RWPE1 (cell line): Measurements from ENCODE around the gene RIIAD1.

Source experiments
- CTCF ChIA-PET: fragments of 350-600 bp; sonication (Branson Sonifier 250); formaldehyde crosslinking; extraction: SDS; loops from one replicate; lab custom pipeline; 2021; lab: Yijun Ruan, JAX
- POLR2A ChIA-PET: fragments of 400-600 bp; formaldehyde crosslinking; extraction: SDS; loops from one replicate; lab custom pipeline; 2020; ENCODE audit warnings: antibody characterized with exemption; ENCODE audit not compliant: low non-redundant PET; lab: Yijun Ruan, JAX
- DNase-seq: peaks from one replicate; pipeline ENCODE4 v3.0.0; 2012; ENCODE audit warnings: low spot score
- H3K27ac ChIP-seq: fragments of 450-650 bp; 2 replicates; pipeline ENCODE4 v1.5.1; 2017
- TF ChIP-seq, protein P1 (sequence below): fragments of 450-650 bp; conservative IDR thresholded peaks from 2 replicates; pipeline ENCODE4 v1.5.1; 2017; ENCODE audit warnings: low read depth, mild to moderate bottlenecking

The RIIAD1 gene

DNA sequence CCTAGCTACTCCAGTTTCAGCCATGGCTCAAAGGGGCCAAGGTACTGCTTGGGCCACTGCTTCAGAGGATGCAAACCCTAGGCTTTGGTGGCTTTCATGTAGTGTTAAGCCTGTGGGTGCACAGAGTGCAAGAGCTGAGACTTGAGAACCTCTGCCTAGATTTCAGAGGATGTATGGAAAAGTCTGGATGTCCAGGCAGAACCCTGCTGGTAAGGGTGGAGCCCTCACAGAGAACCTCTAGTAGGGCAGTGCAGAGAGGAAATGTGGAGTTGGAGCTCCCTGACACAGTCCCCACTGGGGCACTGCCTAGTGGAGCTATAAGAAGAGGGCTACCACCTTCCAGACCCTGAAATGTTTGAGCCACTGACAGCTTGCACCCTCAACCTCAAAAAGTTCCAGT, 16.2 kb downstream of the RIIAD1 start:
- ChIA-PET POLR2A (no interaction called here), CTCF (interaction anchor here (0.6 kb wide), 1 partner anchor 1927 kb away, joined by 3 read pairs; no protein-coding TSS in a partner anchor)
- no peak overlapping the region for H3K27ac ChIP-seq
- no peak for DNase-seq
- TF ChIP-seq, protein P1, sequence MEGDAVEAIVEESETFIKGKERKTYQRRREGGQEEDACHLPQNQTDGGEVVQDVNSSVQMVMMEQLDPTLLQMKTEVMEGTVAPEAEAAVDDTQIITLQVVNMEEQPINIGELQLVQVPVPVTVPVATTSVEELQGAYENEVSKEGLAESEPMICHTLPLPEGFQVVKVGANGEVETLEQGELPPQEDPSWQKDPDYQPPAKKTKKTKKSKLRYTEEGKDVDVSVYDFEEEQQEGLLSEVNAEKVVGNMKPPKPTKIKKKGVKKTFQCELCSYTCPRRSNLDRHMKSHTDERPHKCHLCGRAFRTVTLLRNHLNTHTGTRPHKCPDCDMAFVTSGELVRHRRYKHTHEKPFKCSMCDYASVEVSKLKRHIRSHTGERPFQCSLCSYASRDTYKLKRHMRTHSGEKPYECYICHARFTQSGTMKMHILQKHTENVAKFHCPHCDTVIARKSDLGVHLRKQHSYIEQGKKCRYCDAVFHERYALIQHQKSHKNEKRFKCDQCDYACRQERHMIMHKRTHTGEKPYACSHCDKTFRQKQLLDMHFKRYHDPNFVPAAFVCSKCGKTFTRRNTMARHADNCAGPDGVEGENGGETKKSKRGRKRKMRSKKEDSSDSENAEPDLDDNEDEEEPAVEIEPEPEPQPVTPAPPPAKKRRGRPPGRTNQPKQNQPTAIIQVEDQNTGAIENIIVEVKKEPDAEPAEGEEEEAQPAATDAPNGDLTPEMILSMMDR = no peak

DNA sequence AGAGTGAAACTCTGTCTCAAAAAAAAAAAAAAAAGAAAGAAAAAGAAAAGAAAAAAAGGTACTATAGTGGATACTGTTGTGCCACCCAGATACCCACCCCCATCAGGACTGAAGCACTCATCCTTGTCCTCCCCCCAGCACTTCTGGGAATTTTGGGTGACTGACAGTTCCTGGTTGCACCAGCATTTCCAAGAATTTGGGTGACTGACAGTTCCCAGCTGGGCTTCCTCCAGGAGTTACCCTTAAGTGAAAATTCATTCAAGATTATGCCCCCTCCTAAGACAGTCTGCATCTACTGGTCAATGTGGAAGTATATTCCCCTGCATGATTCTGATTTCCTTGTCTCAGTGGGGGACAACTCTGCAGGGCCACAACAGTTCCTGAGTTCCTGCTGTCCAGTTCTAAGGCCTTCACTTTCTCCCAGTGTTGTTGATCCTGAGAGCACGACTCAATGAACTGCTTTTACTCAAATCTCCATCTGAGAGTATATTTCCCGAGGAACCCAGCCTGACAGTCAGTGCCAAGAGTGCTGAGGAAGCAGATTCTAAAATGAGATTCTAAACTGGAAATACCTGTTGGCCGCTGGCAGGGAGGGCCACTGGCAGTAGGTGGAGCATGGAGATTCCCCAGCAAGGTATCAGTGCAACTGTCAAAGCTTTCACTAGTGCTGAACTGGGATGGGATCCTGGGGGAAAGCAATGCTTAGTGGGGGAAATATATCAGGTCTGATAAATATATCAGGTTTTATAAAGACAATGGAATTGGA, 18.5 kb downstream of the RIIAD1 start:
- TF ChIP-seq, protein P1 = no peak
- CTCF ChIA-PET = interaction anchor here (0.6 kb wide), 1 partner anchor 17 kb away, joined by 3 read pairs; no protein-coding TSS in a partner anchor
- POLR2A ChIA-PET = no interaction called here
- DNase-seq = peak; percentile 75
- H3K27ac ChIP-seq = no peak overlapping the region

DNA sequence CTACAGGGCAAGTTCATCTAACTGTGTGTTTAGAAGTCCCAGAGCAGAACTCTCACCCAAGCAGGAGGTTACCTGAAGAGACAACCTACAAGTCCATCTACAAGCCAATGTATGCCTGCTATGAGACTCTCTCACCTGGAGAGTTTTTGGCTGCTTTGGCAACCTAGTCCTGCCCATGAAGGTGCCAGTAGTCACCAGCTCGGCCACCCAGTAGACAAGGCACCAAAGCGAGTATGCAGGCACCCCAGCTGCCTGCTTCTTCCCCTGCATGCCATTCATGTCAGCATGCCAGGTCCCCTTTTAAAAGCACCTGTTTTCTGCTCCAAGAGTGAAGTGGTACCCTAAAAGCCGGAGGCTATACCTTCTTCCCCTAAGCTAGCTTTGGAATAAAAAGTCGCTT, 20.2 kb downstream of the RIIAD1 start:
- no peak for DNase-seq
- TF ChIP-seq, protein P1 = no peak
- ChIA-PET POLR2A (no interaction called here), CTCF (no interaction called here)
- no peak overlapping the region for H3K27ac ChIP-seq

DNA sequence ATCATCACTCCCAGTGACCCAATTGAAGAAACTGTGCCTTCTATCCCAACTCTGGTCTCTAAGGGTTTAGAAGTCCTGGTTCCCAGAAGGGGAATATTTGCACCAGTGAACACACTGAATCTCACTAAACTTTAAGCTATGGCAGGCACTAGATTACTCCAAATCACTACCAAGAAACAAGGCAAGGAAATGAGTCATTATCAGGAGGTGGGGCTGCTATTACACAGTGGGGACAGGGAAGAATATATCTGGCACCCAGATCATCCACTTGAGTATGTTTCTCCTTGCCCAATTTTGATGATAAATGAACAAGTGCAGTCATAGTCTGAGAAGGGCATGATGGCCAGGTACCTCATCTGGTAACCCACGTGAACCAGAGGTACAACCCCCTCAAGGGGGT, 35.0 kb downstream of the RIIAD1 start:
- CTCF ChIA-PET = interaction anchor here (0.6 to 0.9 kb wide), 2 partner anchors 16 to 125 kb away, joined by 3 read pairs; no protein-coding TSS in a partner anchor
- TF ChIP-seq, protein P1 = no peak
- POLR2A ChIA-PET = no interaction called here
- peak; percentile 42 for DNase-seq
- H3K27ac ChIP-seq = no peak overlapping the region

DNA sequence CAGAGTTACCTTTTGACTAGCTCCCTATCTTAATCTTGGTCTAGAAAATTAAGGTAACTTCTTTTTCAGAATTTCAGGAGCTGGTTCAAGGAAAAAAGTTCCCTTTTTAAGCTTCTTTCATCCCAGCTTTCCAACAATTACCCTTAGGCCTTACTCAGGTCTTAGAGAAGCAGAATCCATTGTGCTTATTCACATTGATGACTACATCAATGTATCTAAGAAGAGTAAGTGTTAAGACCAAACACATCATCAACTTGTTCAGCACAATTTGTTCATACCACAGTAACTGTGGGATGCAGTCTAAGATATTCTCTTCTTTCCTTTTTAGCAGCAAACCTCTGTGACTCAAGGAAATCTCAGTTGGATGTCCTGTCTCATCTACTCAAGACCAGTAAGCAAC, 37.9 kb downstream of the RIIAD1 start:
- TF ChIP-seq, protein P1 = no peak
- CTCF ChIA-PET = no interaction called here
- DNase-seq = no peak
- POLR2A ChIA-PET = interaction anchor here (0.7 kb wide), 1 partner anchor 210 kb away, joined by 3 read pairs; no protein-coding TSS in a partner anchor
- no peak overlapping the region for H3K27ac ChIP-seq

- no peak for DNase-seq
- TF ChIP-seq, protein P1 = no peak
- POLR2A ChIA-PET = no interaction called here
- no peak overlapping the region for H3K27ac ChIP-seq
- CTCF ChIA-PET = interaction anchor here (1.5 kb wide), 1 partner anchor 30 kb away, joined by 3 read pairs; the partner anchor contains the start of gene TDRKH
These were observed 39.5 kb downstream of the RIIAD1 start for GRCh38 chr1:151760597-151761385.
